GM19463 (cell line): ENCODE data around the gene BMP8A.
"Not testable (repeated sequence)": the region's sequence is repeated elsewhere in the genome, so short reads cannot be mapped to it uniquely, and the experiment has no call there.

Experiments
- ATAC-seq: cut with Tn5 transposase; IDR thresholded peaks from one replicate; pipeline ENCODE4 v1.9.1; 2021; ENCODE audit warnings: mild to moderate bottlenecking, moderate library complexity; ENCODE audit not compliant: unreplicated experiment

BMP8A gene

DNA sequence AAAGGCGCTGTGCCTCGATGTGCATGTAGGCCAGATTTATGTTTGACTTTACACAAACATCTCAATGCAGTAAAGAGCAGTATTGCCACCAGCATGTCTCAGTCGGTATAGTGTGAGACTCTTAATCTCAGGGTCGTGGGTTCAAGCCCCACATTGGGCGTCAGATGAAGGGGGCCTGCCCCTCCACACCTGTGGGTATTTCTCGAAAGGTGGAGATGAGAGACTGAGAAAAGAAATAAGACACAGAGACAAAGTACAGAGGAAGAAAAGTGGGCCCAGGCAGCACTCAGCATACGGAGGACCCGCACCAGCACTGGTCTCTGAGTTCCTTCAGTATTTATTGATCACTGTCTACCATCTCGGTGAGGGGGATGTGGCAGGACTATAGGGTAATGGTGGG lies 13.0 kb downstream of the BMP8A start:
- not testable (repeated sequence) for ATAC-seq

DNA sequence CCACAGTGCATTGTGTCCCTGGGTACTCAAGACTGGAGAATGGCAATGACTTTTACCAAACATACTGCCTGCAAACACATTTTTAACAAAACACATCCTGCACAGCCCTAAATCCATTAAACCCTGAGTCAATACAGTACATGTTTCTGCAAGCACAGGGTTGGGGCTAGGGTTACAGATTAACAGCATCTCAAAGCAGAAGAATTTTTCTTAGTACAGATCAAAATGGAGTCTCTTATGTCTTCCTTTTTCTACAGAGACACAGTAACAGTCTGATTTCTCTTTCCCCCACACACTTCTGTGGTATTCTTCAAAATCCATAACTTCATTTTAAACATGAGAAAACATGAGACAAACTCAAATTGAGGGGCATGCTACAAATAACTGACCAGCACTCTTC lies 13.9 kb downstream of the BMP8A start:
- no peak for ATAC-seq

DNA sequence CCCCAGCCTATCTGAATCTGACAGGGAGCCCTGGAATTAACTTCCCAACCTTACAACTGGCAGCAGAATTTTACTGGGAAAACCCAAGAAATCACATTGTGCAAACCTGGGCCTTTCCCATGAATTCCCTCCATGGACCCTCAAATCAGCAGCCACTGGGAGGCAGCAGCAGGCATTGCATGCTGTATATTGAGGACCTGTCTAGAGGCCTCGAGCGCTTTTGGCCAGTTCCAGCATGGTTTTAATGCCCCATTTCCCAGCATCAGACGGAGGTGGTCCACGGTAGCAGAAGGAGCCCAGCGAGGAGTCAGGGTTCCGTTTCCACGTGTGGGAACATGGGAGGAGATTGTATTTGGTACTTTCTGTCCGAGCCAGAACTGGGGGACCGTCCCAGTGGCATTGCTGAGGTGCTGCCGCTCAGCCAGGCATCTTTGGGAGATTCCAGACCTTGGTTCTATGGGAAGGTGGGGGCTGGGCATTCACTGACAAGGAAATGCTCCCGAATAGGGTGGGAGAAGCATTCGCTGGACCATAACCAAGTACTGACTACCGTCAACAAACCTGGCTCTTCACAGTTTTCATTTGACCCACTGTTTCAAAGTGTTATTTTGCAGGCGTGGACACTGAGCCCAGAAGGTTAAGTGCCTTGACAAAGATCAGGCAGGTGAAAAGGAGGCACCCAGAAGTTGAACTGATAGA lies 15.9 kb downstream of the BMP8A start:
- no peak for ATAC-seq

DNA sequence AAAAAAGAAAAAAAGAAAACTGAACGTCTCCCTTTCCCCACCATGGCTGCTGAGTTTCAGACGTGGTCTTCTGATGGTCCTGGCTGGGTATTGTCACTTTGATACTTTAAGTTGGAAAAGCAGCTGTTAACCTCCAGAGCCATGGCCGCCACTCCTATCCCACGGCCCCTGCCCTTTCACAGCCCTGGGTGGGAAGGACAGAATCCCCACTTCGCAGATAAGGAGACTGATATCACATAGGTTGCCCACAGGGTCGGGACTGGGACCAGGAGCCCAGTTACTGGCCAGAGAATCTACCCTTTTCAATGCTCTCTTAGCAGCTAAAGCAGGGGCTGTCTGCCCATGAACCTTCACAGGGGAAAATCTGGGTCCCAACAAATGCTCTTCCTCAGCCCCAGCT lies 16.8 kb downstream of the BMP8A start:
- no peak for ATAC-seq

DNA sequence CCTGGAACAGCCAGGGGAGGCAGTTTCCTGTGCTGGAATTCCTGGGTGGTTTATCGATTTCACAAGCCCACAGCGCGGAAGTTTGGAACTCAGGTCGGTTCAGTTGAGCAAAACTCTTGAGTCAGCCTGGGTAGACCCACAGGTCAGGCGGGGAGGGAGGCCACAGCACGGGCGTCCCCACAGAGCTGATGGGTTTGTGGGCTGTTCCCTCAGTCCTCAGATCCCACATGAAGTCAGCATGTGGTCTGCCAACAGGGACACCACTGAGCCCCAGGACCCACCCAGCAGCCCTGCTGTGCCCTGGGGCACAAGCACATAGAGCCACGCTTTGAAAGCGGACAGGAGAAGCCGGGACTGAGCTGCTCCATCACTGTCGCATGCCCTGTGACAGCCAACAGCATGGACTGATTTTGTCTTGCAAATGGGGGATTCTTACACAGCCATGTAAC lies 17.4 kb downstream of the BMP8A start:
- ATAC-seq, result no peak

DNA sequence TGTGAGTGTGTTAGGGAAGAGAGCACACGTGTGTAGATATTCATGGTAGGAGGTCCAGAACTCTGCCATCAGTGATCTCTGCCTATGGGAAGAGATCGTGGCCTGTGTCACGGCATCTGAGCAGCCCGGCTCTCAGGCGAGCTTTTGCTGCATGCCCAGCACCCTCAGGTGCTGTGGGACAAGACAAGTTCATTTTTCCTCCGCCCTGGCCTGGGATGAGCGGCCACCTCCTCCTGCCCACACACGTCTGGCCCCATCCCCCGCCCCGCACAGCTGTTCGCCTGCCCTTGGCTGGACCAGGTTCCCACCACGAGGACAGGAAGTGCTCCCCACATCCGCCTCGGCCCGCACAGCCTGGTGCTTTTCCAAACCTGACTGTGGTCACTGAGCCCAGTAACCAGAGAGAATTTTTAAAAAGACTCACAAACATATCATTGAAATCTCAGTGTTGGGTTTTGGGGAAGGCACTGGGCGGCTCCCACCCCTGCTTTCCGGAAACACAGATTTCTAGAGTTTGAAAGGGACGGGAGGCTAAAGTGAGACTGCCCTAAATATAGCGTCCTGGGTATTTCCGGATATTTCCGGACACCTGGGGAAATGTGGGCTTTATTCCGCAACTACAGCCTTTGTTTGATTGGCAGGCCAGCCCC lies 18.0 kb downstream of the BMP8A start:
- ATAC-seq, result peak; percentile 58

DNA sequence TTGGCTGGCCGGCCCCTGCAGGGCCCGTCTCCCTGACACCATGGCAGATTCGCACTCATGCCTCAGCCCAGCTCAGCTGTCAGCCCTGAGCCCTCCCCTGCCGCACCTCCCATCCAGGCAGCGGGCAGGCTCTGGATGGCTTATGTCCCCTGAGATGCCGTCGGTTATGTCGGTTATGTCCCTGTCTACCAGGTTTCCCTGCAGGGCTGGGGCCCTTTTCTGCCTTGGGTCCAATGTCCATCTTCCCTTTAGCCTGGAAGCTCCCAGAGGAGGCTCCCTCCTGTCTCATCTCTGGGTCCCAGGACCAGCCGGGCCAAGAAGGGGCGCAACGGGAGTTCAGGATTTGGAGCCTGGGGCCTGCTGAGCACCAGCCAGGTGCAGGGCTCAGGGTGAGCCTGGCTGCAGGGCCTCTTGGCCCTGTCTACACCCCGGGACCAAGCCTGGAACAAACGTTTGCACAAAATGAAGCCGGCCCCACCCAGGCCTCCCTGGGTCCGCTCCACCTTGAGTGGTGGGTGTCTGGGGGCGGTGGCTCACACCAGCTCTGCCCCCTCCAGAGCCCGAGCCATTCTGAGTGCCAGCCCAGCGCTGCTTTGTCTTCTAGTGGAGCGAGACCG lies 19.2 kb downstream of the BMP8A start:
- not testable (repeated sequence) for ATAC-seq

DNA sequence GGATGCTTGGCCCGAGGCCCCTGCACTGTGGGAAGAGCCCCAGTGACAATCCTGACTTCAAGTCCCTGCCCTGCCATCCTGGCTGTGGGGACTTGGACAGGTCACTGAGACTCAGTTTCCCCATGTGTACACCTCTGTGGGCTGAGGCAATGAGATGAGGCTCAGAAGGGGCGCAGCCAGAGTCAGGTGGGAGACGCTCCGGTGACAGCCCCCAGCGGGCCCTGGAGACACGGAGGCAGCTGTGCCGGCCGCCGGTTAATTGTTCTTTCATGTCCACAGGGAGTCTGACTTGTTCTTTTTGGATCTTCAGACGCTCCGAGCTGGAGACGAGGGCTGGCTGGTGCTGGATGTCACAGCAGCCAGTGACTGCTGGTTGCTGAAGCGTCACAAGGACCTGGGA lies 20.0 kb downstream of the BMP8A start:
- ATAC-seq, result not testable (repeated sequence)

DNA sequence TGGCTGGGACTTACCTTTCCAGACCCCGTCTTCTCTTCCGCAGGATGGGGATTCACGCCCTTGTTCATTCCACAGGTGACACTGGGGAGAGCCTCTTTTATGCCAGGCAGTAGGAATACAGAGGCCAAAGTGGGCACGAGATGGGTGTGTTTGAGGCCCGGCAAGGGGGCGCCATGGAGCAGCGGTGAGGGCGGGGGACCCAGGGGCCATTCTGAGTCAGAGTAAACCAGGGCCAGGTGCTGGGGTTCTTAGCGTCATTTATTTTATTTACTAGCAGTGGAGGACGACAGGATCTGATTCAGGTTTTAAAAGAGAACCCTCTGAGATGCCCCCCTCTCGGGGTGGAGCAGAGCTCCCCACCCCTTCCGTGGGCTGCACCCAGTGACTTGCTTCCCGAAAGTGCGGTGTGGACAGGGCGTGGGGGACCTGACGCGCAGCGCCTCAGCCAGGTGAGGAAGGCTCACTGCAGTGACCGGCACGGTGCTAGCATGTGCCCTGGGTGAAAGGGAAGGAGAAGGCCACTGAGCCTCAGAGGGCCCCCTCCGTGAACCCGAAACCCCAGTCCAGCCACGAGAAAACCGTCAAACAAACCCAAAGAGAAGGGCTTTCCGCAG lies 20.9 kb downstream of the BMP8A start:
- ATAC-seq, result not testable (repeated sequence)

DNA sequence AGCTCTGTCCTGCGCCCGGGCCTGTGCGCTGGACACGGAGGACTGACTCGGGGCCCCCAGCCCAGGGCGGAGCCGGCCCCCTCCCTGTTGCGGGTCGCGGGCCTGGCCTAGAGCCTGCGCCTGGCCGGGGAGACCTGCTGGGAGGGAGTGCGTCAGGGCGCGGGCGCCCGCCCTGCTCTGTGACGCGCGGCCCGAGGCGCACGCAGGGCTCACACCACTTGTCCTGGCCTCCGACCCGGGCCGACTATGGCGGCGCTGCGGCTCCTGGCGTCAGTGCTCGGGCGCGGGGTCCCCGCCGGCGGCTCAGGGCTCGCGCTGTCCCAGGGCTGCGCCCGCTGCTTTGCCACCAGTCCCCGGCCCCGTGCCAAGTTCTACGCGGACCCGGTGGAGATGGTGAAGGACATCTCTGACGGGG lies 23.3 kb downstream of the BMP8A start:
- ATAC-seq, result not testable (repeated sequence)

DNA sequence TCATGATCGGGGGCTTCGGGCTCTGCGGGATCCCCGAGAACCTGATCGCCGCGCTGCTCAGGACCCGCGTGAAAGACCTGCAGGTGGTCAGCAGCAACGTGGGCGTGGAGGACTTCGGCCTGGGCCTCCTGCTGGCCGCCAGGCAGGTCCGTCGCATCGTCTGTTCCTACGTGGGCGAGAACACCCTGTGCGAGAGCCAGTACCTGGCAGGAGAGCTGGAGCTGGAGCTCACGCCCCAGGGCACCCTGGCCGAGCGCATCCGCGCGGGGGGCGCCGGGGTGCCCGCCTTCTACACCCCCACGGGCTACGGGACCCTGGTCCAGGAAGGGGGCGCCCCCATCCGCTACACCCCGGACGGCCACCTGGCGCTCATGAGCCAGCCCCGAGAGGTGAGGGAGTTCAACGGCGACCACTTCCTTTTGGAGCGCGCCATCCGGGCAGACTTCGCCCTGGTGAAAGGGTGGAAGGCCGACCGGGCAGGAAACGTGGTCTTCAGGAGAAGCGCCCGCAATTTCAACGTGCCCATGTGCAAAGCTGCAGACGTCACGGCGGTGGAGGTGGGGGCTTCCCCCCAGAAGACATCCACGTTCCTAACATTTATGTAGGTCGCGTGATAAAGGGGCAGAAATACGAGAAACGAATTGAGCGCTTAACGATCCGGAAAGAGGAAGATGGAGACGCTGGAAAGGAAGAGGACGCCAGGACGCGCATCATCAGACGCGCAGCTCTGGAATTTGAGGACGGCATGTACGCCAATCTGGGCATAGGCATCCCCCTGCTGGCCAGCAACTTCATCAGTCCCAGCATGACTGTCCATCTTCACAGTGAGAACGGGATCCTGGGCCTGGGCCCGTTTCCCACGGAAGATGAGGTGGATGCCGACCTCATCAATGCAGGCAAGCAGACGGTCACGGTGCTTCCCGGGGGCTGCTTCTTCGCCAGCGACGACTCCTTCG lies 24.0 kb downstream of the BMP8A start:
- peak; percentile 64 for ATAC-seq

DNA sequence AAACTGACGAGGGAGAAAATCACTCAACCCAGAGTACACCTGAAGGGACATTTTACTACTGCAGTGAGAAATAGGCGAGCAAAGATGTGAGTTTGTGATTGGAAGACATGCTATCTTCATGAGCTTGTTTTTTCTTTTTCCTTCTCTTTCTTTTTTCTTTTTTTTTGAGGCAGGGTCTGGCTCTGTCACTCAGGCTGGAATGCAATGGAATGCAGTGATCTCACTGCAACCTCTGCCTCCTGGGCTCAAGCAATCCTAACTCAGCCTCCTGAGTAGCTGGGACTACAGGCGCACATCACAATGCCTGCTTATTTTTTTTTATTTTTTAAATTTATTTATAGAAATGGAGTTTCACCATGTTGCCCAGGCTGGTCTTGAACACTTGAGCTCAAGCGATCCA lies 25.4 kb downstream of the BMP8A start:
- ATAC-seq, result not testable (repeated sequence)

DNA sequence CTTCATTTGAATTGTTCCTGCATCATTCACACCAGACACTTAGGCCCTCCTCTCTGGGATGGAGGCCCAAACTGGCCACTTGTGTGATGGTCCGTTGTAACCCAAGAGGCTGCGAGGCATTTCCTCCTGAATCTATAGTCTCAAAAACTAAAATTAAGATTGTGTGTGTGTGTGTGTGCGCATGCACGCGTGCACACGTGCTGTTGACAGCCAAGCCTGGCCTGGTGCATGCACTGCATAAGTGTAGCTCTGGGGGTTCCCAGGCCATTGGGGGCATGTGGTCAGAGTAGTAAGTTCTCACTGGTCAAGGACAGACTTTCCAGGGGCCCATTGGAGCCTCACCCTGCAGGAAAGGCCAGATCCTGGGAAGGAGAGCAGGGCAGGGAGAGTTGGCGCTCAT lies 26.5 kb downstream of the BMP8A start:
- not testable (repeated sequence) for ATAC-seq

DNA sequence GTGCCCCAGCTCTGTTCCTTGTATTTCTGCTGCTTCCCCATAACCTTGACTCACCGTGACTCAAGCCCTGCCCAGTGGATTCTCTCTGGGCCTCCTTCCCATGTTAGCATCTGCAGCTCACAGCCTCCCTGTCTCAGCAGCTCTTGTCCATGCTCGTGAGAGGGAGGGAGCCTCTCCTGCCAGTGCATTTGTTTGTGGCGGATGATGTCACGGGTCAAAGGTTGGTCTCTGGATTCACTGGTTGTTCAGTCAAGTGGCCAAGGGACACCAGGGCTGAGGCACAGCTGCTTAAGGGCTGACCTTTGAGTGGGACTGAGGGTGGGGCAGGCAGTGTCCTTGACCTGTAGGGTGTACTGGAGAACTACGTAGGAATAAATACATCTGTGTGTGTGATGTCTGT lies 27.9 kb downstream of the BMP8A start:
- not testable (repeated sequence) for ATAC-seq

DNA sequence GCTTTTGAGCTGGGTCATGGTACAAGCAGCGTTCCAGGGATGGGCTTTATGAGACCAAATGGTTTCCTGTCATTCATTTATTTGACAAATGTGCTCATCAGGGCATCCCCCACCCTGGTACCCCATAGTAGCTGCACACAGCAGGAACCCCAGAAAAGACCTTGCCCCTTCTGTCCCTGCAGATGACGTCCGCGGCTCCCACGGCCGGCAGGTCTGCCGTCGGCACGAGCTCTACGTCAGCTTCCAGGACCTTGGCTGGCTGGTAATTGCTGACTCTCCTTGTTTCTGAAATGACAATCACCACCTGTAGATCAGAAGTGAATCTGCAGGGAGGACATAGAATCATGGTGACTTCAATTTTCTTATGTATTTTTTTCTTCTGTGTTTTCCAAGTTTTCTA lies 30.8 kb downstream of the BMP8A start:
- not testable (repeated sequence) for ATAC-seq

DNA sequence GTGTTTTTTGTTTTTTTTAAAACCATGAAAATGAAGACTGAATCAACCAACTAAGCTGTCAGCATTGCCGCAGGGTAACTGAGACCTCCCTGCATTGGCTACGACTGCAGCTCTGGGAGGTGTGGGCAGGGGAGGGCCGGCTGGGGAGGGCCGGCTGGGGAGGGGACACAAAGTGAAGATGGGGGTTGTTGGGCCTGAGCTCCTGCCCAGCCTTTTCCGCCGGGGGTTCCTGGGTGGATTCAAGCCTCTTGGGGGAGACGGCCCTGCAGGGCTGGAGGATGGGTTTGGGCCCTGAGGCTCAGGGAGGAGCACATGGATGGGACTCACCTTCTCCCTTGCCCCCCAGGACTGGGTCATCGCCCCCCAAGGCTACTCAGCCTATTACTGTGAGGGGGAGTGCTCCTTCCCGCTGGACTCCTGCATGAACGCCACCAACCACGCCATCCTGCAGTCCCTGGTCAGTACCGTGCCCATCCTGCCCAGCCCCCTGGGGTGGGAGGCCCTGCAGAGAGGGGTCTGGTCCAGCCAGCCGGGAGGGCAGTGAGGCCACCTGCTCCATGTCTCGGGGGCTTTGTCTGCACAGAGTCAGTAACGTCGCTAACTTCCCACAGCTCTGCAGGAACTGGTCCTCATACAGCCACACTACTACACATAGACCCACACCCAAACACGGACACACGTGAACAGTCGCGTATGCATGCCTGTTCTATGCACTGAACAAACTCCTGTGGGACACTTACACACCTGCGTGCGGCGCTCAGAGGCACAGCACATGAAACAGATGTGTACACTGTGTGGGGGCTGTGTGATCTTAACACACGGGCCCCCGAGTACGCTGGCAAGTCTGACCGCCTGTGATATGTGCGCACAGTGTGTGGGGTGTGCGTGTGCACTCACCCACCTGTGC lies 31.5 kb downstream of the BMP8A start:
- ATAC-seq, result no peak

DNA sequence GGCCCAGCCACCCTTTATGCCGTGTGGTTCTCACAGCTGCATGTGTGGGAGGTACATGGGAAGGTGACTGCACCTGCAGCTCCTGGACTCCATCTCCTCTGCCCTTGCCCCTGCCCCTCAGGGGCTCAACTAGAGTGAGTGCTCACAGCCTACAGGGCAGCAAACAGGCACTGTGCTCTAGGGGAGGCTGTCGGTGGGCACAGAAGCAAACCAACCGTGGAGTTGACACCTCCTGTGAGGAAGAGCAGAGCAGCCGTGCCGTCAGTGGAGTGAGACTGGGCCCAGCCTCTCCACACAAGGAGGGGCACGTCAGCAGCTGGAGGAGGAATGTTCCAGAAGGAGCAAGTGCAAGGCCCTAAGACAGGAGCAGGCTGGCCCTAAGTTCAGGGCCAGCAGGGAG lies 32.7 kb downstream of the BMP8A start:
- ATAC-seq, result no peak

DNA sequence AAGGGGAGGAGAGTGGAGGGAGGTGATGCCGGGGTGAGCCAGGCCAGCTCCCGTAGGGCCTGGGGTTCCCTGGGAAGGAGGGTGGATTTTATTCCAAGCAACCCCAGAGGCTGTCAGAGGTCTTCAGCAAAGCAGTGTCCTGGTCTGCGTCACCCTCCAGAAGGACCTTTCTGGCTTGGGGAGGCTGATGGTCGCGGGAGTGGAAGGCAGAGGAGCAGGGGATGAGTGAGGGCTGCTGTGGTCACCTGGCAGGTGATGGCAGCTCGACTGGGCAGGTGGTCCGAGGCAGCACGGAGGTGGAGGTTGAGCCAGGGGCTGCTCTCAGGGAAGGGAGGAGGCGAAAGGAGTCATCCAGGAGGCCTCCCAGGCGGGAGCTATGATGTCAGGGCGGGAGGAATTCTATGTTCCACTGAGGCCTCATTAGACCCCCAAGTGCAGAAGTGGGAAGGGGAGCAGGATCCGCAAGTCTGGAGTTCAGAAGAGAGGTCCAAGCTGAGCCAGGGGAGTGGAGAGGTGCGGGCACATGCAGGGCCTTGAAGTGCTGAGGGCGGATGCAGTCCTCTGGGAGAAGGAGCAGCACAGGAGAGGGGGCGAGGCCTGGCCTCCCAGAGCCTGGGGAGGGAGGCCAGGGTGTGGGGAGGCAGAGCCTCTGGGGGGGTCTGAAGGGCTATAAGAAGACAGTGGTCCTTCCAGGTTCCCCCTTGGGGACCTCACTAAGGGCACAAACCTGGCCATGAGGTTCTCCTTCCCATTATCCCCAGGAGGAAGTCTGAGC lies 33.3 kb downstream of the BMP8A start:
- no peak for ATAC-seq
